Mucosa of descending colon (tissue), 3 donors: Measurements from ENCODE around the gene ECHDC3. TPM values are rescaled to one million over a fixed set of nuclear protein-coding genes. Genes with fewer than 3 reads are reported as not detected.

ENCODE experiments used
- ATAC-seq: fragments of 200-7000 bp; cut with Tn5 transposase; one replicate; pipeline ENCODE4 v1.9.1; 2020; ENCODE audit warnings: mild to moderate bottlenecking, moderate library complexity
- DNase-seq, 3 donors: peaks; one replicate each; pipeline ENCODE4 v3.0.0-alpha.2; 2020
- H3K36me3 ChIP-seq: fragments of 200-600 bp; one replicate; pipeline ENCODE4 v1.8.0; 2021; ENCODE audit warnings: low read depth, mild to moderate bottlenecking
- H3K4me1 ChIP-seq: fragments of 200-600 bp; one replicate; pipeline ENCODE4 v1.8.0; 2021; ENCODE audit warnings: low read depth, mild to moderate bottlenecking
- H3K4me3 ChIP-seq: fragments of 200-600 bp; one replicate; pipeline ENCODE4 v1.8.0; 2021; ENCODE audit warnings: mild to moderate bottlenecking
- H3K9me3 ChIP-seq: fragments of 200-600 bp; one replicate; pipeline ENCODE4 v1.8.0; 2021; ENCODE audit warnings: mild to moderate bottlenecking
- CTCF ChIP-seq: fragments of 200-600 bp; IDR thresholded peaks from one replicate; pipeline ENCODE4 v1.8.0; 2022; ENCODE audit warnings: antibody characterized with exemption, mild to moderate bottlenecking
- intact Hi-C, 2 donors: fragments of 100-400 bp; cut with DNase I in 1 of 2; cut with micrococcal nuclease in 1 of 2; formaldehyde crosslinking; loops; one replicate each; pipeline versions ENCODE4 v1.11.0 to v1.11.1; 2022; cut with DNase I, micrococcal nuclease
- total RNA-seq, 3 donors: library from RNA; stranded (reverse); fragmentation: NEBNext Ultra II Directional in 2 of 3; extraction: Animal tissue kit (Norgen Biotek cat#: 25700) in 2 of 3; gene quantifications; one replicate each; pipeline versions ENCODE4 v1.2.1 to v1.2.4, GENCODE V29; 2021 to 2023
- donor health status: DM: no; HTN: no; CAD: no; lungs with moderate emphysema.
- donor health status: DM: no; HTN: no; CAD: no.
- donor health status: DM: no; HTN: yes; CAD: no.

The ECHDC3 gene
- total RNA-seq, 3 donors from 2014 or later = 0.43 to 9.4 (median 1.3) TPM

GRCh38 chr10:11781114-11781513, 38.9 kb downstream of the ECHDC3 start:
- no peaks in the 10 kb centered on the region for H3K4me1 ChIP-seq
- no peaks in the 10 kb centered on the region for H3K36me3 ChIP-seq
- ATAC-seq = no peak
- no peak for DNase-seq
- intact Hi-C loops = no loop called here
- H3K4me3 ChIP-seq = no peak overlapping the region
- no peak for TF ChIP-seq CTCF
- H3K9me3 ChIP-seq = no peaks in the 10 kb centered on the region

GRCh38 chr10:11782793-11783557, 40.8 kb downstream of the ECHDC3 start:
- peak; percentile 50 for TF ChIP-seq CTCF
- DNase-seq (peak in 1 of 3 donors; percentile 60), ATAC-seq (peak; percentile 61)
- Histone ChIP-seq H3K4me3 (no peak overlapping the region), H3K4me1 (no peaks in the 10 kb centered on the region), H3K9me3 (no peaks in the 10 kb centered on the region), H3K36me3 (no peaks in the 10 kb centered on the region)
- intact Hi-C loops = no loop called here

GRCh38 chr10:11783558-11783865, 41.3 kb downstream of the ECHDC3 start:
- intact Hi-C loops = no loop called here
- DNase-seq (no peak), ATAC-seq (no peak)
- no peak for TF ChIP-seq CTCF
- H3K36me3 ChIP-seq = no peaks in the 10 kb centered on the region
- no peaks in the 10 kb centered on the region for H3K9me3 ChIP-seq
- no peak overlapping the region for H3K4me3 ChIP-seq
- no peaks in the 10 kb centered on the region for H3K4me1 ChIP-seq

- Histone ChIP-seq H3K9me3 (no peaks in the 10 kb centered on the region), H3K4me1 (no peaks in the 10 kb centered on the region), H3K4me3 (no peak overlapping the region), H3K36me3 (no peaks in the 10 kb centered on the region)
- intact Hi-C loops = loop anchor here in 1 of 2 donors (5.0 kb wide), 1 partner anchor 200 kb away; no protein-coding TSS in a partner anchor
- no peak for DNase-seq
- no peak for TF ChIP-seq CTCF
- ATAC-seq = no peak
Observed at GRCh38 chr10:11787374-11787773, 45.2 kb downstream of the ECHDC3 start.

- no peak for DNase-seq
- no peaks in the 10 kb centered on the region for H3K36me3 ChIP-seq
- ATAC-seq = no peak
- H3K9me3 ChIP-seq = no peaks in the 10 kb centered on the region
- intact Hi-C loops = loop anchor here in 1 of 2 donors (5.0 kb wide), 1 partner anchor 199 kb away; no protein-coding TSS in a partner anchor
- no peak overlapping the region for H3K4me3 ChIP-seq
- TF ChIP-seq CTCF = no peak
- no peaks in the 10 kb centered on the region for H3K4me1 ChIP-seq
Observed at GRCh38 chr10:11787846-11788245, 45.7 kb downstream of the ECHDC3 start.
